GM19328 (cell line): ENCODE results near the gene ARHGEF16.

ENCODE experiments used
- ATAC-seq: cut with Tn5 transposase; IDR thresholded peaks from one replicate; pipeline ENCODE4 v1.9.1; 2021; ENCODE audit warnings: mild to moderate bottlenecking, moderate library complexity; ENCODE audit not compliant: unreplicated experiment

ARHGEF16 gene

GRCh38 chr1:3479511-3480368, 25.3 kb downstream of the ARHGEF16 start:
- no peak for ATAC-seq

GRCh38 chr1:3480369-3480719, 25.9 kb downstream of the ARHGEF16 start:
- no peak for ATAC-seq

- ATAC-seq = no peak
These were observed 26.6 kb downstream of the ARHGEF16 start for GRCh38 chr1:3481046-3481445.

GRCh38 chr1:3481836-3482375, 27.4 kb downstream of the ARHGEF16 start:
- no peak for ATAC-seq

- ATAC-seq = no peak
These were observed 27.9 kb downstream of the ARHGEF16 start for GRCh38 chr1:3482378-3482849.

GRCh38 chr1:3483380-3483779, 28.9 kb downstream of the ARHGEF16 start:
- no peak for ATAC-seq

GRCh38 chr1:3483801-3484444, 29.5 kb downstream of the ARHGEF16 start:
- no peak for ATAC-seq

GRCh38 chr1:3485016-3485415, 30.6 kb downstream of the ARHGEF16 start:
- ATAC-seq = no peak

GRCh38 chr1:3488432-3488831, 34.0 kb downstream of the ARHGEF16 start:
- no peak for ATAC-seq

GRCh38 chr1:3490046-3490745, 35.7 kb downstream of the ARHGEF16 start:
- ATAC-seq = no peak

- no peak for ATAC-seq
These were observed 37.1 kb downstream of the ARHGEF16 start for GRCh38 chr1:3491291-3492246.

- no peak for ATAC-seq
These were observed 38.2 kb downstream of the ARHGEF16 start for GRCh38 chr1:3492545-3493246.

- ATAC-seq = no peak
These were observed 40.1 kb downstream of the ARHGEF16 start for GRCh38 chr1:3494321-3495308.

GRCh38 chr1:3495776-3496745, 41.6 kb downstream of the ARHGEF16 start:
- no peak for ATAC-seq

- no peak for ATAC-seq
These were observed 42.5 kb downstream of the ARHGEF16 start for GRCh38 chr1:3496916-3497315.

- ATAC-seq = no peak
These were observed 43.1 kb downstream of the ARHGEF16 start for GRCh38 chr1:3497521-3497920.

- no peak for ATAC-seq
These were observed 43.9 kb downstream of the ARHGEF16 start for GRCh38 chr1:3498246-3498930.
